Lung (tissue), 12 donors: ENCODE measurements around the gene ZMYND10. TPM values are rescaled to one million over a fixed set of nuclear protein-coding genes. Genes with fewer than 3 reads are reported as not detected.
A peak's percentile ranks its signal among the peaks of the same experiment; 100 is the strongest.

Source experiments
- ATAC-seq: fragments of 200-7000 bp; cut with Tn5 transposase; one replicate; pipeline ENCODE4 v1.9.1; 2020; ENCODE audit warnings: moderate number of reproducible peaks; ENCODE audit not compliant: insufficient read depth, low FRiP score
- DNase-seq, 3 donors: peaks; one replicate each; pipeline ENCODE4 v3.0.0-alpha.2; 2013 to 2017
- H3K27ac ChIP-seq, 2 donors: one replicate each; pipeline ENCODE4 v1.5.1; 2013; ENCODE audit warnings: mild to moderate bottlenecking in 2 of 2, moderate library complexity in 2 of 2, control low read depth in 1 of 2, inconsistent platforms in 1 of 2, low read depth in 1 of 2, low read length in 1 of 2
- H3K27me3 ChIP-seq, 3 donors: one replicate each; pipeline ENCODE4 v1.5.1; 2013; ENCODE audit warnings: low read length in 2 of 3; ENCODE audit not compliant: control insufficient read depth in 3 of 3, insufficient read depth in 3 of 3
- H3K36me3 ChIP-seq, 4 donors: one replicate each; pipeline ENCODE4 v1.5.1; 2013; ENCODE audit warnings: low read length in 4 of 4, mild to moderate bottlenecking in 1 of 4, moderate library complexity in 1 of 4; ENCODE audit not compliant: control insufficient read depth in 4 of 4, insufficient read depth in 4 of 4
- H3K4me1 ChIP-seq, 5 donors: one replicate each; pipeline ENCODE4 v1.5.1; 2013; ENCODE audit warnings: low read length in 5 of 5, mild to moderate bottlenecking in 2 of 5, moderate library complexity in 1 of 5; ENCODE audit not compliant: control insufficient read depth in 5 of 5, insufficient read depth in 5 of 5
- H3K4me3 ChIP-seq: one replicate; pipeline ENCODE4 v1.5.1; 2013; ENCODE audit warnings: mild to moderate bottlenecking, control low read depth, moderate library complexity
- H3K9ac ChIP-seq, 2 donors: one replicate each; pipeline ENCODE4 v1.5.1; 2013; ENCODE audit warnings: low read length in 2 of 2, control low read depth in 1 of 2; ENCODE audit not compliant: insufficient read depth in 1 of 2
- H3K9me3 ChIP-seq, 4 donors: one replicate each; pipeline ENCODE4 v1.5.1; 2013; ENCODE audit warnings: low read length in 3 of 4, mild to moderate bottlenecking in 1 of 4, moderate library complexity in 1 of 4; ENCODE audit not compliant: control insufficient read depth in 4 of 4, insufficient read depth in 3 of 4
- CTCF ChIP-seq: IDR thresholded peaks from 2 replicates; pipeline ENCODE4 v1.5.1; 2012; ENCODE audit warnings: mild to moderate bottlenecking; ENCODE audit errors: control extremely low read depth, extremely low read depth
- WGBS, 2 donors: extraction: QIAGEN DNeasy Blood & Tissue Kit; methylation state at CpG; one replicate each; pipeline ENCODE4 v1.1.7; 2013; 5-methylcytosine and 5-hydroxymethylcytosine counted together
- polyA plus RNA-seq, 2 donors: library from polyadenylated mRNA; stranded (reverse); fragments of 200-250 nt; gene quantifications; one replicate each; pipeline ENCODE4 v1.2.1, GENCODE V29; 2013
- total RNA-seq, 2 donors: library from RNA; depleted of rRNA in 1 of 2; stranded (reverse); fragments of >200 nt in 1 of 2; gene quantifications; one replicate each; pipeline ENCODE4 v1.2.1, GENCODE V29; 2014 to 2021
- donor health status: control.
- donor health status: control.
- donor health status: Bipolar disorder and iron deficiency.
- donor health status: healthy.
- donor health status: DM: yes; HTN: yes; CAD: no.

ZMYND10 gene
- total and polyA plus RNA-seq, 4 donors, result 31.4 to 117 (median 62.4) TPM

DNA sequence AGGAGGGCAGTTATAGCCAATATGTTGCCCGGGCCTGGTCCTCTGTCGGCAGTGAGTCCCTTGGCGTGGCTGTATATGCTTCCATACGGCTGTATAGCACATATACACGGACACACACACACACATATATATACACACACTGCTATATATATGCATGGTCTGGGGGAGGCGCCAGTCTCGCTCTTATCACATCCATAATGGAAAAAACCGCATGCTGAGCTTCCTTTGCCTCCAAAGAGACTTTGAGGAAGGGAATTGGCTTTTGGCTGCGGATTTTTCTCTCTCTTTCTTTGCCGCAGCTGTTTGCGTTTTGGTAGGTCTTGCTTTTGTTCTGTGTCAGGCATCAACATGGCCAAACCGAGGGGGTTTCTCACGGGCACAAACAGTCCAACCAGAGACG is 25.1 kb upstream of the ZMYND10 start:
- no peaks in the 10 kb centered on the region for H3K9me3 ChIP-seq
- H3K27me3 ChIP-seq, result no peaks in the 10 kb centered on the region
- 68 to 69% methylated on average over 14 of the region's 14 CpGs for WGBS, 2 donors
- DNase-seq, result peak; percentile 58 to 78 (median 73)
- H3K36me3 ChIP-seq, result peaks cover 0 to 6% (median 0%) of the 10 kb centered on the region in 4 donors
- H3K27ac ChIP-seq, result no peak overlapping the region
- TF ChIP-seq CTCF, result no peak
- H3K4me3 ChIP-seq, result no peak overlapping the region
- peaks cover 0 to 8% (median 0%) of the 10 kb centered on the region in 5 donors for H3K4me1 ChIP-seq
- no peak for ATAC-seq
- no peak overlapping the region for H3K9ac ChIP-seq

- no peak overlapping the region for H3K9ac ChIP-seq
- ATAC-seq, result no peak
- H3K27ac ChIP-seq, result no peak overlapping the region
- H3K27me3 ChIP-seq, result no peaks in the 10 kb centered on the region
- no peak for TF ChIP-seq CTCF
- no peaks in the 10 kb centered on the region for H3K9me3 ChIP-seq
- no peak overlapping the region for H3K4me3 ChIP-seq
- DNase-seq, result no peak
- H3K36me3 ChIP-seq, result peaks cover 0 to 6% (median 0%) of the 10 kb centered on the region in 4 donors
- WGBS, 2 donors, result 76 to 85% methylated on average over 9 of the region's 9 CpGs
- peaks cover 0 to 14% (median 0%) of the 10 kb centered on the region in 5 donors for H3K4me1 ChIP-seq
These were observed 23.6 kb upstream of the ZMYND10 start for GRCh38 chr3:50369012-50369670.

GRCh38 chr3:50365842-50366220 is 20.3 kb upstream of the ZMYND10 start:
- DNase-seq, result no peak
- ATAC-seq, result no peak
- H3K36me3 ChIP-seq, result peaks cover 0 to 6% (median 0%) of the 10 kb centered on the region in 4 donors
- H3K4me1 ChIP-seq, result peaks cover 0 to 9% (median 0%) of the 10 kb centered on the region in 5 donors
- WGBS, 2 donors, result 78 to 80% methylated on average over 5 of the region's 5 CpGs
- H3K9ac ChIP-seq, result no peak overlapping the region
- TF ChIP-seq CTCF, result no peak
- no peak overlapping the region for H3K27ac ChIP-seq
- no peaks in the 10 kb centered on the region for H3K27me3 ChIP-seq
- no peak overlapping the region for H3K4me3 ChIP-seq
- no peaks in the 10 kb centered on the region for H3K9me3 ChIP-seq
